Lower lobe of right lung (tissue), 2 donors: ENCODE measurements around the gene FSTL4. TPM values are rescaled to one million over a fixed set of nuclear protein-coding genes. Genes with fewer than 3 reads are reported as not detected.

Experiments
- ATAC-seq, 2 donors: fragments of 200-7000 bp; cut with Tn5 transposase; one replicate each; pipeline ENCODE4 v1.9.1; 2020 to 2022; ENCODE audit warnings: mild to moderate bottlenecking in 2 of 2, moderate library complexity in 2 of 2
- DNase-seq: peaks from one replicate; pipeline ENCODE4 v3.0.0-alpha.2; 2020
- H3K27ac ChIP-seq: fragments of 200-600 bp; one replicate; pipeline ENCODE4 v1.8.0; 2022
- H3K27me3 ChIP-seq: fragments of 200-600 bp; one replicate; pipeline ENCODE4 v1.8.0; 2022; ENCODE audit warnings: low read depth
- H3K36me3 ChIP-seq: fragments of 200-600 bp; one replicate; pipeline ENCODE4 v1.8.0; 2022; ENCODE audit warnings: mild to moderate bottlenecking
- H3K4me1 ChIP-seq: fragments of 200-600 bp; one replicate; pipeline ENCODE4 v1.8.0; 2022
- H3K4me3 ChIP-seq: fragments of 200-600 bp; one replicate; pipeline ENCODE4 v1.8.0; 2022; ENCODE audit warnings: mild to moderate bottlenecking
- H3K9me3 ChIP-seq: fragments of 200-600 bp; one replicate; pipeline ENCODE4 v1.8.0; 2022
- intact Hi-C: fragments of 100-400 bp; cut with DNase I; formaldehyde crosslinking; loops from one replicate; pipeline ENCODE4 v1.11.0; 2022
- total RNA-seq: library from RNA; stranded (reverse); fragmentation: NEBNext Ultra II Directional; extraction: Animal tissue kit (Norgen Biotek cat#: 25700); gene quantifications from one replicate; pipeline ENCODE4 v1.2.1, GENCODE V29; 2021
- TF ChIP-seq, protein P1 (sequence below): fragments of 200-600 bp; IDR thresholded peaks from one replicate; pipeline ENCODE4 v1.8.0; 2022; ENCODE audit warnings: antibody characterized with exemption, mild to moderate bottlenecking
- donor health status: DM: no; HTN: yes; CAD: no; lungs with severe emphysema.

The FSTL4 gene
- total RNA-seq, 1 donor from 2014 or later, result 1.9 TPM

DNA sequence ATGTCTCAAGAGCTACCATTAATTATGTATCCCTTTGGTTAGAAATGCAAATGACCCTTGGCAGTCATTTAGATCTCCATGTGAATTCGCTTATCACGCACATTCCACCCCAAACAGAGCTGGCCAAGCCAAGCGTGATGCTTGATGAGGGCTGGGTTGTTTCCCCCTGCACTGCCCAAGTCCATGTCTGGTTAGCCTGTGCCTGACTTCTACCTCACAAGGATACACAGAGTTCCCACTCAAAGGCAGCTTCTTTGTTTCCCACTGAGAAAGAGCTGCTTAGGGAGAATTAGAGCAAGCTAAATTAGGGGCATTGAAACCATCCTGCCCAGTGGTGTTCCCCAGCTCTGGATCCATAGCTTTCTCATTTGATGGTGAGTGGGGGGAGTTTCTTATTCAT lies 87.2 kb downstream of the FSTL4 start:
- no peak overlapping the region for H3K4me3 ChIP-seq
- TF ChIP-seq, protein P1, sequence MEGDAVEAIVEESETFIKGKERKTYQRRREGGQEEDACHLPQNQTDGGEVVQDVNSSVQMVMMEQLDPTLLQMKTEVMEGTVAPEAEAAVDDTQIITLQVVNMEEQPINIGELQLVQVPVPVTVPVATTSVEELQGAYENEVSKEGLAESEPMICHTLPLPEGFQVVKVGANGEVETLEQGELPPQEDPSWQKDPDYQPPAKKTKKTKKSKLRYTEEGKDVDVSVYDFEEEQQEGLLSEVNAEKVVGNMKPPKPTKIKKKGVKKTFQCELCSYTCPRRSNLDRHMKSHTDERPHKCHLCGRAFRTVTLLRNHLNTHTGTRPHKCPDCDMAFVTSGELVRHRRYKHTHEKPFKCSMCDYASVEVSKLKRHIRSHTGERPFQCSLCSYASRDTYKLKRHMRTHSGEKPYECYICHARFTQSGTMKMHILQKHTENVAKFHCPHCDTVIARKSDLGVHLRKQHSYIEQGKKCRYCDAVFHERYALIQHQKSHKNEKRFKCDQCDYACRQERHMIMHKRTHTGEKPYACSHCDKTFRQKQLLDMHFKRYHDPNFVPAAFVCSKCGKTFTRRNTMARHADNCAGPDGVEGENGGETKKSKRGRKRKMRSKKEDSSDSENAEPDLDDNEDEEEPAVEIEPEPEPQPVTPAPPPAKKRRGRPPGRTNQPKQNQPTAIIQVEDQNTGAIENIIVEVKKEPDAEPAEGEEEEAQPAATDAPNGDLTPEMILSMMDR, result no peak
- ATAC-seq (peak in 1 of 2 donors; percentile 54), DNase-seq (no peak)
- intact Hi-C loops, result no loop called here
- H3K27ac ChIP-seq, result no peak overlapping the region
- no peaks in the 10 kb centered on the region for H3K9me3 ChIP-seq
- H3K36me3 ChIP-seq, result no peaks in the 10 kb centered on the region
- H3K27me3 ChIP-seq, result no peaks in the 10 kb centered on the region
- H3K4me1 ChIP-seq, result no peaks in the 10 kb centered on the region

GRCh38 chr5:133524666-133525065 lies 87.7 kb downstream of the FSTL4 start:
- Histone ChIP-seq H3K27me3 (no peaks in the 10 kb centered on the region), H3K9me3 (no peaks in the 10 kb centered on the region), H3K27ac (no peak overlapping the region), H3K36me3 (no peaks in the 10 kb centered on the region), H3K4me3 (no peak overlapping the region), H3K4me1 (no peaks in the 10 kb centered on the region)
- TF ChIP-seq, protein P1, result no peak
- intact Hi-C loops, result no loop called here
- ATAC-seq (no peak), DNase-seq (no peak)

DNA sequence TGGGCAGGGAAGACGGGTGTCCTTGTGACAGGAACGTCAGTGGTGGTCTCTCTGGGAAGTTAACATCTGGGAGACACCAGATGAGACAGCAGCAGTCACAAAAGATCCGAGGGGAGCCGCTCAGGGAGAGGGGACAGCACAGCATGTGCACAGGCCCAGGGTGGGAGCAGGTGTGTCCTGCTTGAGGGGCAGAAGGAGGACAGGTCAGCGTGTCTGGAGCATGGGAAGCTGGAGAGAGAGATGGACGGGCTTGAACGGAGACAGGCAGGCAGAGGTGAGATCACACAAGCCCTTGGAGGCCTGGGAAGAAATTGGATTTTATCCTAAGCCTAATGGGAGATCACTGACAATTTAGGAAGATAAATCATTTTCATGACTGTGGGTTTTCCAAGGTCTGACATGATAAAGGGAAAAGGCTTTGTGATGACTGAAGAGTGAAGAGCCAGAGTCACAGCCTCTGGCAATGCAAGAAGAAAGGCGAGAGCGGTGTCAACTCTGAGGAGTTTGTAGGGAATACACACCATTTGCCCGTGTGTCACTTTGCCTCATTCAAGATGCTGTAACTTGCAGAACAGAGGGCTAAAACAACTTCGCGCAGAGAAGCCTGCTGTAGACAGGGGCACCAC lies 88.3 kb downstream of the FSTL4 start:
- Histone ChIP-seq H3K9me3 (no peaks in the 10 kb centered on the region), H3K36me3 (no peaks in the 10 kb centered on the region), H3K27ac (no peak overlapping the region), H3K4me1 (no peaks in the 10 kb centered on the region), H3K4me3 (no peak overlapping the region), H3K27me3 (no peaks in the 10 kb centered on the region)
- DNase-seq (no peak), ATAC-seq (no peak)
- intact Hi-C loops, result no loop called here
- TF ChIP-seq, protein P1, result no peak

GRCh38 chr5:133523013-133523658 lies 89.2 kb downstream of the FSTL4 start:
- Histone ChIP-seq H3K27me3 (no peaks in the 10 kb centered on the region), H3K4me3 (no peak overlapping the region), H3K36me3 (no peaks in the 10 kb centered on the region), H3K27ac (no peak overlapping the region), H3K4me1 (no peaks in the 10 kb centered on the region), H3K9me3 (no peaks in the 10 kb centered on the region)
- DNase-seq, result no peak
- ATAC-seq, result no peak
- intact Hi-C loops, result no loop called here
- TF ChIP-seq, protein P1, result no peak

DNA sequence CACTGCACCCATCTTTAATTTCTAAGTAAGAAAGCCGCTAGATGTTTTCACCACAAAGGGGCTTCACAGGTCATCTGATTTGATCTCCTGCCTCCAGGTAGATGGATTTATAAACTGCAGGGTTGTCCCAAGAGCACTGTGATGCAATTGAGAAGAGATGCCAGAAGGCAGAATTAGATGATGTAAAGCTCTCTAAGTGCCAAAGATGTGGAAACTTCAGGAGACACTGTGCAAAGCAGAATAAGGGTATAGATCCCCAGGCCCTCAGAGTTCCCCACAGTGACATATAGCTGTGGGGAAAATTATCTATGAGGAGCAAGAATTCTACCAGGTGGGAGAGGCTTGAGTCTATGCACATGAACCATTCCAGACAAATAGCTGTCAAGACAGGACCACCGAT lies 90.5 kb downstream of the FSTL4 start:
- TF ChIP-seq, protein P1, result no peak

More for the DNA sequence above, 90.5 kb downstream of the FSTL4 start:
- ATAC-seq (no peak), DNase-seq (no peak)
- Histone ChIP-seq H3K4me1 (no peaks in the 10 kb centered on the region), H3K36me3 (no peaks in the 10 kb centered on the region), H3K27ac (no peak overlapping the region), H3K4me3 (no peak overlapping the region), H3K9me3 (no peaks in the 10 kb centered on the region), H3K27me3 (no peaks in the 10 kb centered on the region)
- intact Hi-C loops, result no loop called here
